SK-N-SH treated with all-trans-retinoic acid at 6 μM for 48 hours (cell line): Measurements from ENCODE around the gene AMOTL1.

Source experiments
- TOX ChIP-seq: fragments of 250-450 bp; sonication (Bioruptor Pico); IDR thresholded peaks from 2 replicates; pipeline ENCODE4 v1.8.0; 2021; ENCODE audit warnings: mild to moderate bottlenecking, moderate library complexity, borderline replicate concordance
- TF ChIP-seq, protein P1 (sequence below): fragments of 250-450 bp; sonication (Bioruptor Pico); IDR thresholded peaks from 2 replicates; pipeline ENCODE4 v1.8.0; 2020; ENCODE audit warnings: mild to moderate bottlenecking, moderate library complexity, borderline replicate concordance

DNA sequence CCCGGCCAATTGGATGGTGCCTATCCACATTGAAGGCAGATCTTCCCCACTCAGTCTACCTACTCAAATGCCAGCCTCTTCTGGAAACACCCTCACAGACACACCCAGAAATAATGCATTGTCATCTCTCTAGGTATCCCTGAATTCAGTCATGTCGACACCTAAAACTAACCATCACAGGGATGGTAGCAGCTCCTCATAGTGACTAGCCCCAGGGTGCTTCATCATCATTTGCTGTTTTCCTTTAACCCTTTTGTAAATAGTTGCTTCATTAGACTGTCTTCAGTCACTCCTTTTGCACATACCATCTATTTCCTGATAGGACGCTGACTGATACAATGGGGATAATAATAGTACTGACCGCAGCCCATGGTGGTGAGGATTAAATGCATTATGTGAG, 18.8 kb upstream of the AMOTL1 start:
- TF ChIP-seq, protein P1, sequence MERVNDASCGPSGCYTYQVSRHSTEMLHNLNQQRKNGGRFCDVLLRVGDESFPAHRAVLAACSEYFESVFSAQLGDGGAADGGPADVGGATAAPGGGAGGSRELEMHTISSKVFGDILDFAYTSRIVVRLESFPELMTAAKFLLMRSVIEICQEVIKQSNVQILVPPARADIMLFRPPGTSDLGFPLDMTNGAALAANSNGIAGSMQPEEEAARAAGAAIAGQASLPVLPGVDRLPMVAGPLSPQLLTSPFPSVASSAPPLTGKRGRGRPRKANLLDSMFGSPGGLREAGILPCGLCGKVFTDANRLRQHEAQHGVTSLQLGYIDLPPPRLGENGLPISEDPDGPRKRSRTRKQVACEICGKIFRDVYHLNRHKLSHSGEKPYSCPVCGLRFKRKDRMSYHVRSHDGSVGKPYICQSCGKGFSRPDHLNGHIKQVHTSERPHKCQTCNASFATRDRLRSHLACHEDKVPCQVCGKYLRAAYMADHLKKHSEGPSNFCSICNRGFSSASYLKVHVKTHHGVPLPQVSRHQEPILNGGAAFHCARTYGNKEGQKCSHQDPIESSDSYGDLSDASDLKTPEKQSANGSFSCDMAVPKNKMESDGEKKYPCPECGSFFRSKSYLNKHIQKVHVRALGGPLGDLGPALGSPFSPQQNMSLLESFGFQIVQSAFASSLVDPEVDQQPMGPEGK (CRISPR knock-in tag), result no peak
- no peak for TF ChIP-seq TOX
